Heart left ventricle (tissue), 16 donors: ENCODE measurements around the gene STXBP6. TPM values are rescaled to one million over a fixed set of nuclear protein-coding genes. Genes with fewer than 3 reads are reported as not detected.

Experiments used
- ATAC-seq, 4 donors: fragments of 200-7000 bp; cut with Tn5 transposase; one replicate each; pipeline ENCODE4 v1.9.1; 2020 to 2022; ENCODE audit warnings: moderate library complexity in 4 of 4, mild to moderate bottlenecking in 3 of 4, moderate number of reproducible peaks in 1 of 4
- DNase-seq, 5 donors: peaks; one replicate each; pipeline ENCODE4 v3.0.0-alpha.2; 2020
- H3K27ac ChIP-seq, 12 donors: fragments of 200-600 bp; sonication (generic) in 4 of 12; one replicate each; pipeline versions ENCODE4 v1.5.0 to v1.8.0; 2016 to 2022; ENCODE audit warnings: mild to moderate bottlenecking in 2 of 12
- H3K27me3 ChIP-seq, 9 donors: fragments of 200-600 bp; sonication (generic) in 2 of 9; one replicate each; pipeline versions ENCODE4 v1.5.1 to v1.8.0; 2016 to 2022; ENCODE audit warnings: mild to moderate bottlenecking in 3 of 9
- H3K36me3 ChIP-seq, 9 donors: fragments of 200-600 bp; sonication (generic) in 2 of 9; one replicate each; pipeline versions ENCODE4 v1.5.0 to v1.8.0; 2018 to 2022; ENCODE audit warnings: mild to moderate bottlenecking in 2 of 9
- H3K4me1 ChIP-seq, 12 donors: fragments of 200-600 bp; sonication (generic) in 4 of 12; one replicate each; pipeline versions ENCODE4 v1.5.0 to v1.8.0; 2016 to 2022; ENCODE audit warnings: mild to moderate bottlenecking in 3 of 12
- H3K4me3 ChIP-seq, 12 donors: fragments of 200-600 bp; sonication (generic) in 4 of 12; one replicate each; pipeline versions ENCODE4 v1.5.0 to v1.8.0; 2017 to 2022; ENCODE audit warnings: mild to moderate bottlenecking in 9 of 12, moderate library complexity in 4 of 12
- H3K9me3 ChIP-seq, 12 donors: fragments of 200-600 bp; sonication (generic) in 4 of 12; one replicate each; pipeline versions ENCODE4 v1.5.0 to v1.8.0; 2016 to 2022; ENCODE audit warnings: mild to moderate bottlenecking in 1 of 12
- POLR2A ChIP-seq, 2 donors: fragments of 450-650 bp; IDR thresholded peaks; one replicate each; pipeline ENCODE4 v1.6.1; 2017; ENCODE audit warnings: antibody characterized with exemption in 2 of 2, mild to moderate bottlenecking in 2 of 2, moderate library complexity in 2 of 2
- WGBS, 4 donors: extraction: QIAGEN DNeasy Blood & Tissue Kit in 2 of 4; methylation state at CpG; one replicate each; pipeline versions ENCODE4 v1.1.5 to v1.1.7; 2013 to 2018; 5-methylcytosine and 5-hydroxymethylcytosine counted together
- intact Hi-C, 10 donors: fragments of 100-400 bp; cut with DNase I; formaldehyde crosslinking; loops; one replicate each; pipeline versions ENCODE4 v1.11.1 to v1.14.2; 2022
- polyA plus RNA-seq, 2 donors: library from polyadenylated mRNA; stranded (reverse); fragments of 200-250 nt; gene quantifications; one replicate each; pipeline ENCODE4 v1.2.3, GENCODE V29; 2013
- total RNA-seq, 9 donors: library from RNA; depleted of rRNA in 2 of 9; stranded (reverse); fragments of >200 nt in 2 of 9; fragmentation: NEBNext Ultra II Directional in 3 of 9; extraction: Animal tissue kit (Norgen Biotek cat#: 25700) in 3 of 9; gene quantifications; one replicate each; pipeline versions ENCODE4 v1.1.0 to v1.2.4, GENCODE V29; 2016 to 2023
- TF ChIP-seq, protein P1 (sequence below), 12 donors: fragments of 200-600 bp; sonication (generic) in 4 of 12; IDR thresholded peaks; one replicate each; pipeline versions ENCODE4 v1.5.0 to v1.8.0; 2018 to 2022; ENCODE audit warnings: antibody characterized with exemption in 12 of 12, mild to moderate bottlenecking in 5 of 12
- donor health status: ischemic (EF 13 %, LVEDD 7.1; RV severe dilation, severe dysfunction).
- donor health status: healthy with polysubstance abuse.
- donor health status: DM: no; HTN: yes; CAD: no.
- donor health status: DM: no; HTN: no; CAD: no.
- donor health status: ischemic (EF 25% LVEDD 6.9; RV normal size, moderate dysfunction).
- donor health status: ischemic (EF 25% LVEDD 5.7; RV mildly dilated, moderate dysfunction).
- donor health status: healthy.
- donor health status: DM: yes; HTN: yes; CAD: no.
- donor health status: ischemic (EF 35%, LVEDD 5.7; RV mildly dilated, moderate dysfunction).
- donor health status: nonischemic (EF 11% LVEDD 7.7; RV severe dilation, severe dysfunction).
- donor health status: DM: yes; HTN: yes; CAD: no.
- donor health status: PGD.
- donor health status: ischemic (EF 29% LVEDD 5.4; RV normal size, mild dysfunction).
- donor health status: nonischemic (EF 23%, LVEDD 6.1; RV moderate dilation, normal function).

Gene STXBP6
- total and polyA plus RNA-seq, 11 donors: 12.5 to 57.3 (median 23.7) TPM

DNA sequence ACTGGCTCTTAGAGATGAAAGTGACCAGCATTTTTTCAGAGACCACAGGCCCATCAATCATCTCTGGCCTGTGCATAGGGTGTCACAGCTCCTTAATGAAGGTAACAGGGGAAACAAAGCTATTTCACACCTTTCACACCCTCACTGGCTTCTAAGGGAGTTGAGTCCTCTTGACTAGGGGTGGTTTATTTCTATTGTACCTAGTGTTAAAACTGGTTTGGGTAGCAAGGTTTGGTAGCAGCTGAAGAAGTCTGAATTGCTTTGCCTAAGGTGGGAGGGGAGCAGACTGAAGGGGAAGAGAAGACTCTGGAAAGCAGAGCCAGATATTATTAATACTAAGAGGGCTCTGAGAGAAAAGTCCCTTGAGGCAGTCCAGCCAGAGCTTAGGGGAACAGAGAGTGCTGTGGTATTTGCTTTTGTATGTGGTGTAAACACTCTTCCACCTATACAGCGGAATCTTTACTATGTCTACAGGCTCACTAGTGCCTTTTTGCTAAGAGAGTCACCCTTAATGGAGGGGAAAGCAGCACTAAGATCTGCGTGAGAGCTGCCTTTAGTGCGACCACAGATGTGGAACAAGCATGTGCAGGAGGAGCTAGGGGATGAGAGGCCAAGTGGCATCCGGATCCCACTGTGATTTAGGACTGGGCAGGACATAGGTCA, 95.8 kb downstream of the STXBP6 start:
- DNase-seq: no peak
- Histone ChIP-seq H3K27me3 (no peaks in the 10 kb centered on the region), H3K27ac (peak overlapping the region in 5 of 12 donors; percentile 15 to 48 (median 33)), H3K36me3 (no peaks in the 10 kb centered on the region), H3K4me3 (no peak overlapping the region), H3K4me1 (peaks cover 0 to 57% (median 21%) of the 10 kb centered on the region in 12 donors), H3K9me3 (peaks cover 0 to 5% (median 0%) of the 10 kb centered on the region in 12 donors)
- intact Hi-C loops: no loop called here
- TF ChIP-seq, protein P1, sequence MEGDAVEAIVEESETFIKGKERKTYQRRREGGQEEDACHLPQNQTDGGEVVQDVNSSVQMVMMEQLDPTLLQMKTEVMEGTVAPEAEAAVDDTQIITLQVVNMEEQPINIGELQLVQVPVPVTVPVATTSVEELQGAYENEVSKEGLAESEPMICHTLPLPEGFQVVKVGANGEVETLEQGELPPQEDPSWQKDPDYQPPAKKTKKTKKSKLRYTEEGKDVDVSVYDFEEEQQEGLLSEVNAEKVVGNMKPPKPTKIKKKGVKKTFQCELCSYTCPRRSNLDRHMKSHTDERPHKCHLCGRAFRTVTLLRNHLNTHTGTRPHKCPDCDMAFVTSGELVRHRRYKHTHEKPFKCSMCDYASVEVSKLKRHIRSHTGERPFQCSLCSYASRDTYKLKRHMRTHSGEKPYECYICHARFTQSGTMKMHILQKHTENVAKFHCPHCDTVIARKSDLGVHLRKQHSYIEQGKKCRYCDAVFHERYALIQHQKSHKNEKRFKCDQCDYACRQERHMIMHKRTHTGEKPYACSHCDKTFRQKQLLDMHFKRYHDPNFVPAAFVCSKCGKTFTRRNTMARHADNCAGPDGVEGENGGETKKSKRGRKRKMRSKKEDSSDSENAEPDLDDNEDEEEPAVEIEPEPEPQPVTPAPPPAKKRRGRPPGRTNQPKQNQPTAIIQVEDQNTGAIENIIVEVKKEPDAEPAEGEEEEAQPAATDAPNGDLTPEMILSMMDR (IDR thresholded peaks at IDR 0.05): no peak
- no peak for TF ChIP-seq POLR2A (IDR thresholded peaks at IDR 0.05)
- 55 to 73% (median 66%) methylated on average over 4 of the region's 4 CpGs for WGBS, 4 donors
- ATAC-seq: peak in 2 of 4 donors; percentile 20 to 64

DNA sequence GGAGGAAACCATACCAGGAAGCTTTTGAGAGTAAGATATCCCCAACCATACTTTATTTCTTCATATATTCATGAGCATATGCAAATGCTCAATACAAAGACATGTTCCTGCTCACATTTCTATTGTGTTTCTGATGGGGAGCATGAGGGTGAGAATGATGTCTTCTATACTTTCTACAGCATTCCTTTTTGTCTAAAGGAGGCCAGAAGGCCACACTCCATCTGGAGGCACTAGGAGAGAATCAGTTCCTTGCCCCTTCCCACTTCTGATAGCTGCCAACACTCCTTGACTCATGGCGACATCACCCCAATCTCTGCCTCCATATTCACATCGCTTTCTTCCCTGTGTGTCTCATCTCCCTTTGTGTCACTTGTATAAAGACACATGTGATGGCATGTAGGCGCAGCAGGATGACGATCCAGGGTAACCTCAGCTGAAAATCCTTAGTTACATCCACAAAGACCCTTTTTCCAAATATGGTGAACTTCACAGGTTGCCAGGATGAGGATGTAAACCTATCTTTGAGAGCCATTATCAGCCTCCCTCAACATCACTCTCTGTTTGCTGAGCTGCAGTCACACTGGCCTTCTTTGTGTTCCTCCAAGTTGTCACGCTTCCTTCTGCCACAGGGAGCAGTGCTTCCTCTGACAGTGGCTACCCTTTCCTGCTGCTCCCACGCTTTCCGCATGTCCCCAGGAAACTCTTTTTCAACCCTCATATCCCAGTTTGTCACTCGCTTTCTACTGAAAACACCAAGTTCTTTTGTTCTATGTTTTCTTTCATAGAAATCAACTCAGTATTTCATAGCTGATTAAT, 96.9 kb downstream of the STXBP6 start:
- DNase-seq (peak in 1 of 5 donors; percentile 27), ATAC-seq (peak in 3 of 4 donors; percentile 50 to 60 (median 54))
- Histone ChIP-seq H3K4me3 (no peak overlapping the region), H3K4me1 (peaks cover 0 to 46% (median 11%) of the 10 kb centered on the region in 12 donors), H3K27ac (no peak overlapping the region), H3K36me3 (no peaks in the 10 kb centered on the region), H3K27me3 (no peaks in the 10 kb centered on the region), H3K9me3 (peaks cover 0 to 5% (median 0%) of the 10 kb centered on the region in 12 donors)
- WGBS, 4 donors: 78 to 88% (median 81%) methylated on average over 8 of the region's 8 CpGs
- intact Hi-C loops: no loop called here
- TF ChIP-seq, protein P1 (IDR thresholded peaks at IDR 0.05): peak in 6 of 12 donors; percentile 13 to 39 (median 26)
- TF ChIP-seq POLR2A (IDR thresholded peaks at IDR 0.05): no peak

DNA sequence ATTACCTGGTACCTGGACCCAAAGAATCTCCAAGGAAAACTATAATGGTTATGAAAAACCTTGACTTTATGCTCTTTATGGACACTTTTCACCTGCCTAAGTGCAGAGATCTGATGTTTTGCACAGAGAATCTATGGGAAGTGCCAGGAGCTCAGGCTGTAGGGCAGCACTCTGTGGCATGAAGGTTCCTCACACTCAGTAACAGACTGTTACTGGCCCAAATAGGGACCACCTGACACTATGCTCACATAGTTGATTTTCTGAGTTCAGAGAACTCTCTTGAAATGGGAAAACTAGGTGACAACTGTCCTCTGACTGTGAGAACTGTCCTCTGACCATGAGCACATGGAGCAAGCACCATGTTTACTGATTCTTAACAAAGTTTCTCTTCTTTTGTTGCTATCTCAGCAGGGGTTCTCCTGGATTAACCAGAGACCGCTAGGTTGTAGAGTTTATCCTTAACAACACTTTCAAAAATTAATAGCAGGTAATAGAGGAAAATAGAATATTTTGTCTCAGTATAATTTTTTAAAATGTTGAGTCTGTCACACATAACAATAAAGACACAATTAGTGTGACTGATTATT, 101.6 kb downstream of the STXBP6 start:
- peak in 1 of 4 donors; percentile 13 for ATAC-seq
- 93 to 97% (median 95%) methylated on average over 1 of the region's 1 CpG for WGBS, 4 donors
- intact Hi-C loops: no loop called here

More for the DNA sequence above, 101.6 kb downstream of the STXBP6 start:
- no peaks in the 10 kb centered on the region for H3K36me3 ChIP-seq
- no peak overlapping the region for H3K4me3 ChIP-seq
- DNase-seq: no peak
- H3K27ac ChIP-seq: no peak overlapping the region
- peaks cover 0 to 5% (median 0%) of the 10 kb centered on the region in 12 donors for H3K9me3 ChIP-seq
- no peaks in the 10 kb centered on the region for H3K27me3 ChIP-seq
- peaks cover 0 to 11% (median 3%) of the 10 kb centered on the region in 12 donors for H3K4me1 ChIP-seq
- TF ChIP-seq, protein P1 (IDR thresholded peaks at IDR 0.05): no peak
- TF ChIP-seq POLR2A (IDR thresholded peaks at IDR 0.05): no peak
